B cell (primary cell): ENCODE data around the gene MRPS27. TPM values are rescaled to one million over a fixed set of nuclear protein-coding genes. Genes with fewer than 3 reads are reported as not detected.

Experiments used
- ATAC-seq: fragments of 200-7000 bp; cut with Tn5 transposase; one replicate; pipeline ENCODE4 v1.10.0; 2021; ENCODE audit warnings: low read depth, mild to moderate bottlenecking, moderate number of reproducible peaks, moderate library complexity
- CTCF ChIA-PET: fragments of 350-600 bp; sonication (Branson Sonifier 250); formaldehyde crosslinking; loops from one replicate; lab custom pipeline; 2021; ENCODE audit warnings: antibody characterized with exemption, inconsistent platforms; lab: Charles Lee
- POLR2A ChIA-PET: fragments of 350-600 bp; sonication (Branson Sonifier 250); formaldehyde crosslinking; loops from one replicate; lab custom pipeline; 2021; ENCODE audit warnings: antibody characterized with exemption; lab: Charles Lee
- DNase-seq: peaks from one replicate; pipeline ENCODE4 v3.0.0; 2013
- H2AFZ ChIP-seq: 2 replicates; pipeline ENCODE4 v1.6.1; 2012; ENCODE audit warnings: mild to moderate bottlenecking, low read depth, low read length; ENCODE audit not compliant: insufficient read depth, poor library complexity, severe bottlenecking
- H3K27ac ChIP-seq, 2 donors: 1 replicate in 1 of 2; 2 replicates in 1 of 2; pipeline ENCODE4 v1.5.1; 2012 to 2013; ENCODE audit warnings: low read length in 2 of 2, mild to moderate bottlenecking in 2 of 2, moderate library complexity in 1 of 2
- H3K27me3 ChIP-seq, 4 experiments: fragments of 200-600 bp in 1 of 4; sonication (generic) in 1 of 4; replicated peaks in 1 of 4; 1 replicate in 2 of 4; 2 replicates in 2 of 4; pipeline versions ENCODE4 v1.6.1 to v1.7.0; 2013 to 2016; ENCODE audit warnings: low read length in 3 of 4, mild to moderate bottlenecking in 2 of 4, mixed read lengths in 1 of 4, moderate library complexity in 1 of 4; ENCODE audit not compliant: insufficient read depth in 4 of 4, control insufficient read depth in 3 of 4; ENCODE audit errors: control extremely low read depth in 1 of 4
- H3K36me3 ChIP-seq, 2 experiments: replicated peaks in 1 of 2; 1 replicate in 1 of 2; 2 replicates in 1 of 2; pipeline versions ENCODE4 v1.6.1 to v1.7.1; 2013; ENCODE audit warnings: low read length in 1 of 2; ENCODE audit not compliant: insufficient read depth in 2 of 2, control insufficient read depth in 1 of 2; ENCODE audit errors: control extremely low read depth in 1 of 2, extremely low read depth in 1 of 2
- H3K4me1 ChIP-seq, 2 donors: fragments of 200-600 bp in 1 of 2; sonication (generic) in 1 of 2; 1 replicate in 1 of 2; 2 replicates in 1 of 2; pipeline versions ENCODE4 v1.5.1 to v1.6.1; 2013 to 2017; ENCODE audit warnings: low read length in 2 of 2; ENCODE audit not compliant: control insufficient read depth in 2 of 2, insufficient read depth in 2 of 2
- H3K4me2 ChIP-seq: replicated peaks from 2 replicates; pipeline ENCODE3; 2012; ENCODE audit warnings: mild to moderate bottlenecking, low read depth, low read length; ENCODE audit not compliant: poor library complexity, severe bottlenecking
- H3K4me3 ChIP-seq, 5 experiments: fragments of 200-600 bp in 1 of 5; sonication (generic) in 1 of 5; 1 replicate in 3 of 5; 2 replicates in 2 of 5; pipeline versions ENCODE4 v1.5.1 to v1.7.0; 2011 to 2016; ENCODE audit warnings: low read length in 4 of 5, mild to moderate bottlenecking in 4 of 5, low read depth in 2 of 5, control low read depth in 1 of 5, moderate library complexity in 1 of 5; ENCODE audit not compliant: insufficient read depth in 1 of 5; ENCODE audit errors: control extremely low read depth in 1 of 5, extremely low read depth in 1 of 5
- H3K79me2 ChIP-seq: fragments of 200-600 bp; sonication (generic); one replicate; pipeline ENCODE4 v1.6.0; 2016; ENCODE audit warnings: low read length; ENCODE audit not compliant: control insufficient read depth, insufficient read depth
- H3K9ac ChIP-seq: fragments of 200-600 bp; sonication (generic); 2 replicates; pipeline ENCODE4 v1.6.1; 2017; ENCODE audit warnings: mild to moderate bottlenecking, low read length, moderate library complexity
- H3K9me3 ChIP-seq, 3 donors: one replicate each; pipeline versions ENCODE4 v1.6.1 to v1.7.1; 2013; ENCODE audit warnings: low read length in 2 of 3; ENCODE audit not compliant: control insufficient read depth in 2 of 3, insufficient read depth in 1 of 3; ENCODE audit errors: control extremely low read depth in 1 of 3
- H4K20me1 ChIP-seq: 2 replicates; pipeline ENCODE4 v1.6.0; 2012; ENCODE audit warnings: mild to moderate bottlenecking, low read length; ENCODE audit not compliant: insufficient read depth, control insufficient read depth, poor library complexity, severe bottlenecking
- H3K27ac Mint-ChIP-seq: one replicate; pipeline ENCODE4 v1.8.0; 2021; ENCODE audit warnings: mixed read lengths
- H3K27me3 Mint-ChIP-seq: one replicate; pipeline ENCODE4 v1.8.0; 2021; ENCODE audit warnings: mixed read lengths
- H3K4me1 Mint-ChIP-seq: one replicate; pipeline ENCODE4 v1.8.0; 2021; ENCODE audit warnings: mixed read lengths
- H3K4me3 Mint-ChIP-seq: one replicate; pipeline ENCODE4 v1.8.0; 2021; ENCODE audit warnings: mixed read lengths
- H3K9me3 Mint-ChIP-seq: one replicate; pipeline ENCODE4 v1.8.0; 2022; ENCODE audit warnings: mixed read lengths; ENCODE audit not compliant: insufficient read depth
- EZH2 ChIP-seq: IDR thresholded peaks from 2 replicates; pipeline ENCODE4 v1.6.1; 2012; ENCODE audit warnings: borderline replicate concordance, low read depth, mild to moderate bottlenecking, moderate library complexity, low read length; ENCODE audit not compliant: insufficient read depth, poor library complexity, severe bottlenecking
- WGBS: methylation state at CpG from one replicate; pipeline ENCODE4 v1.1.5; 2013; ENCODE audit warnings: missing lambda C conversion rate; ENCODE audit not compliant: insufficient coverage; 5-methylcytosine and 5-hydroxymethylcytosine counted together
- intact Hi-C: fragments of 100-400 bp; cut with micrococcal nuclease; formaldehyde crosslinking; loops from one replicate; pipeline ENCODE4 v1.10.0; 2022
- polyA plus RNA-seq: library from polyadenylated mRNA; depleted of rRNA; stranded (reverse); fragments of >200 nt; gene quantifications from 2 replicates; pipeline ENCODE4 v1.2.3, GENCODE V29; 2012
- total RNA-seq, 2 donors: library from RNA; stranded (reverse); fragments of 120-200 nt in 1 of 2; gene quantifications; 1 replicate in 1 of 2; 2 replicates in 1 of 2; pipeline versions ENCODE4 v1.2.3 to v1.2.4, GENCODE V29; 2013 to 2022
- TF ChIP-seq, protein P1 (sequence below): fragments of 200-600 bp; IDR thresholded peaks from one replicate; pipeline ENCODE4 v1.8.0; 2022; ENCODE audit warnings: antibody characterized with exemption, mild to moderate bottlenecking

The MRPS27 gene
- total and polyA plus RNA-seq, 2 donors (not counting 1 experiment from before 2014, with no cell fraction given), result 33.4 to 58.3 TPM

GRCh38 chr5:72307573-72307967 lies 12.5 kb downstream of the MRPS27 start:
- Histone ChIP-seq H4K20me1 (no peaks in the 10 kb centered on the region), H3K27ac (peak overlapping the region; percentile 95 to 96), H3K9ac (peak overlapping the region; percentile 97), H2AFZ (peak overlapping the region; percentile 92), H3K4me3 (peak overlapping the region; percentile 77 to 93 (median 86)), H3K9me3 (no peaks in the 10 kb centered on the region), H3K27me3 (no peaks in the 10 kb centered on the region), H3K36me3 (peaks cover 0 to 14% of the 10 kb centered on the region in 2 experiments), H3K79me2 (peaks cover 31% of the 10 kb centered on the region), H3K4me2 (peak overlapping the region; percentile 79), H3K4me1 (peaks cover 12 to 29% of the 10 kb centered on the region in 2 donors)
- TF ChIP-seq EZH2, result no peak
- TF ChIP-seq, protein P1, sequence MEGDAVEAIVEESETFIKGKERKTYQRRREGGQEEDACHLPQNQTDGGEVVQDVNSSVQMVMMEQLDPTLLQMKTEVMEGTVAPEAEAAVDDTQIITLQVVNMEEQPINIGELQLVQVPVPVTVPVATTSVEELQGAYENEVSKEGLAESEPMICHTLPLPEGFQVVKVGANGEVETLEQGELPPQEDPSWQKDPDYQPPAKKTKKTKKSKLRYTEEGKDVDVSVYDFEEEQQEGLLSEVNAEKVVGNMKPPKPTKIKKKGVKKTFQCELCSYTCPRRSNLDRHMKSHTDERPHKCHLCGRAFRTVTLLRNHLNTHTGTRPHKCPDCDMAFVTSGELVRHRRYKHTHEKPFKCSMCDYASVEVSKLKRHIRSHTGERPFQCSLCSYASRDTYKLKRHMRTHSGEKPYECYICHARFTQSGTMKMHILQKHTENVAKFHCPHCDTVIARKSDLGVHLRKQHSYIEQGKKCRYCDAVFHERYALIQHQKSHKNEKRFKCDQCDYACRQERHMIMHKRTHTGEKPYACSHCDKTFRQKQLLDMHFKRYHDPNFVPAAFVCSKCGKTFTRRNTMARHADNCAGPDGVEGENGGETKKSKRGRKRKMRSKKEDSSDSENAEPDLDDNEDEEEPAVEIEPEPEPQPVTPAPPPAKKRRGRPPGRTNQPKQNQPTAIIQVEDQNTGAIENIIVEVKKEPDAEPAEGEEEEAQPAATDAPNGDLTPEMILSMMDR, result no peak
- POLR2A ChIA-PET, result interaction anchor here (1.5 to 2.4 kb wide), 2 partner anchors 9 to 12 kb away, joined by 9 to 24 read pairs; partner anchors contain the start of genes MRPS27 and PTCD2
- ATAC-seq, result no peak
- CTCF ChIA-PET, result interaction anchor here (1.0 to 5.6 kb wide), 11 partner anchors 10 to 171 kb away, joined by 3 to 63 read pairs (median 7); partner anchors contain the start of genes MRPS27 and PTCD2
- DNase-seq, result no peak
- H3K4me1 Mint-ChIP-seq, result peaks cover 44% of the 10 kb centered on the region
- no peaks in the 10 kb centered on the region for H3K27me3 Mint-ChIP-seq
- intact Hi-C loops, result loop anchor here (5.0 to 10.0 kb wide), 4 partner anchors 40 to 853 kb away; partner anchors contain the start of genes BDP1, MCCC2 and TNPO1
- peak overlapping the region; percentile 99 for H3K27ac Mint-ChIP-seq
- WGBS, result 0% methylated on average over 2 of the region's 8 CpGs
- H3K4me3 Mint-ChIP-seq, result peak overlapping the region; percentile 96
- no peaks in the 10 kb centered on the region for H3K9me3 Mint-ChIP-seq
